MM.1S (cell line): ENCODE data around the gene JAG2.

Source experiments
- DNase-seq: peaks from one replicate; pipeline ENCODE4 v3.0.0-alpha.2; 2015
- H2AFZ ChIP-seq: fragments of 300-600 bp; sonication (generic); 2 replicates; pipeline ENCODE4 v1.6.0; 2016; ENCODE audit warnings: antibody characterized with exemption, low read length
- H3F3A ChIP-seq: fragments of 300-600 bp; sonication (generic); 2 replicates; pipeline ENCODE4 v1.6.1; 2016; ENCODE audit warnings: mild to moderate bottlenecking, antibody characterized with exemption, low read length, moderate library complexity, mixed read lengths; ENCODE audit not compliant: insufficient read depth
- H3K27ac ChIP-seq: fragments of 300-600 bp; sonication (generic); 2 replicates; pipeline ENCODE4 v1.5.1; 2016; ENCODE audit warnings: mild to moderate bottlenecking, low read length
- H3K27me3 ChIP-seq: fragments of 300-600 bp; sonication (generic); replicated peaks from 2 replicates; pipeline ENCODE4 v1.6.0; 2016; ENCODE audit warnings: low read length; ENCODE audit not compliant: insufficient read depth
- H3K36me3 ChIP-seq: fragments of 300-600 bp; sonication (generic); replicated peaks from 2 replicates; pipeline ENCODE4 v1.6.1; 2016; ENCODE audit warnings: mild to moderate bottlenecking, low read length, mixed read lengths; ENCODE audit not compliant: insufficient read depth
- H3K4me1 ChIP-seq: fragments of 300-600 bp; sonication (generic); 2 replicates; pipeline ENCODE4 v1.6.1; 2016; ENCODE audit warnings: low read length, mixed read lengths
- H3K4me2 ChIP-seq: fragments of 300-600 bp; sonication (generic); 2 replicates; pipeline ENCODE4 v1.6.0; 2016; ENCODE audit warnings: low read depth, low read length
- H3K4me3 ChIP-seq: fragments of 300-600 bp; sonication (generic); 2 replicates; pipeline ENCODE4 v1.5.1; 2016; ENCODE audit warnings: low read length, mixed read lengths
- H3K79me2 ChIP-seq: fragments of 300-600 bp; sonication (generic); 2 replicates; pipeline ENCODE4 v1.6.1; 2016; ENCODE audit warnings: mixed run types, low read length, mixed read lengths
- H3K9ac ChIP-seq: fragments of 300-600 bp; sonication (generic); 2 replicates; pipeline ENCODE4 v1.6.1; 2016; ENCODE audit warnings: low read length, mixed read lengths
- H3K9me2 ChIP-seq: fragments of 300-600 bp; sonication (generic); replicated peaks from 2 replicates; pipeline ENCODE4 v1.6.1; 2016; ENCODE audit warnings: mild to moderate bottlenecking, low read length, mixed read lengths; ENCODE audit not compliant: insufficient read depth
- H3K9me3 ChIP-seq: fragments of 300-600 bp; sonication (generic); replicated peaks from 2 replicates; pipeline ENCODE4 v1.6.1; 2016; ENCODE audit warnings: mild to moderate bottlenecking, low read length, mixed read lengths; ENCODE audit not compliant: insufficient read depth
- H4K20me1 ChIP-seq: fragments of 300-600 bp; sonication (generic); 2 replicates; pipeline ENCODE4 v1.6.1; 2016; ENCODE audit warnings: mild to moderate bottlenecking, low read length, moderate library complexity, mixed read lengths; ENCODE audit not compliant: insufficient read depth
- CTCF ChIP-seq: fragments of 300-600 bp; sonication (generic); IDR thresholded peaks from 2 replicates; pipeline ENCODE4 v1.5.1; 2016; ENCODE audit warnings: antibody characterized with exemption, low read length, mixed read lengths
- EZH2 ChIP-seq: fragments of 300-600 bp; sonication (generic); optimal IDR thresholded peaks from 2 replicates; pipeline ENCODE3; 2017; ENCODE audit warnings: low read depth, mild to moderate bottlenecking, antibody characterized with exemption, low read length, mixed read lengths
- EZH2phosphoT487 ChIP-seq: fragments of 300-600 bp; sonication (generic); IDR thresholded peaks from 2 replicates; pipeline ENCODE4 v1.6.1; 2018; ENCODE audit warnings: antibody characterized with exemption, low read length

The JAG2 gene

GRCh38 chr14:105178069-105178867 lies 9.7 kb upstream of the JAG2 start:
- no peak overlapping the region for H3K4me3 ChIP-seq
- H4K20me1 ChIP-seq, result no peaks in the 10 kb centered on the region
- DNase-seq, result no peak
- H3K9ac ChIP-seq, result no peak overlapping the region
- H3K9me3 ChIP-seq, result no peaks in the 10 kb centered on the region
- no peak overlapping the region for H3K27ac ChIP-seq
- no peak overlapping the region for H2AFZ ChIP-seq
- no peak overlapping the region for H3K4me2 ChIP-seq
- H3K4me1 ChIP-seq, result no peaks in the 10 kb centered on the region
- no peaks in the 10 kb centered on the region for H3F3A ChIP-seq
- H3K27me3 ChIP-seq, result no peaks in the 10 kb centered on the region
- no peaks in the 10 kb centered on the region for H3K9me2 ChIP-seq
- H3K36me3 ChIP-seq, result no peaks in the 10 kb centered on the region
- TF ChIP-seq CTCF, result no peak
- no peak for TF ChIP-seq EZH2phosphoT487
- no peak for TF ChIP-seq EZH2
- H3K79me2 ChIP-seq, result no peaks in the 10 kb centered on the region

DNA sequence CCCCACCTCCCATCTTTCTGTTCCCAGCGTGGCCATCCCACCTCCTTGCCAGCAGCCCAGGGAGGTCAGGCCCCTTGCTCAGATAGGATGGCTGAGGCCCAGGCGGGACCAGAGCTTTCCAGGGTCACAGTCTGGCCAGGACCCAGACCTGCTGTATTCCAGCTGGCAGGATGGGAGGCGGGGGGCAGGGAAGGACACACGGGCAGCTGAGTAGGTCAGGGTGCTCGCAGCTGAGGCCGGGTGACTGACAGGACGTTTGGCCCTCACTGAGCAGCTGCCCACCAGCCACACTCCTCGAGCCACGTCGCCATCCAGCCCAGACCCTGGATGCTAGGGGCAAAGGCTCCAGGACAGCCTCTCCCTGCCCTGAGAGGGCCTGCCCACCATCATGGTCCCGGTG lies 8.5 kb upstream of the JAG2 start:
- Histone ChIP-seq H4K20me1 (no peaks in the 10 kb centered on the region), H3K9me2 (no peaks in the 10 kb centered on the region)

GRCh38 chr14:105176513-105176912 lies 7.9 kb upstream of the JAG2 start:
- Histone ChIP-seq H3K4me1 (no peaks in the 10 kb centered on the region), H3K4me3 (no peak overlapping the region), H3K9me2 (no peaks in the 10 kb centered on the region), H2AFZ (no peak overlapping the region), H3K9ac (no peak overlapping the region), H4K20me1 (no peaks in the 10 kb centered on the region), H3K27me3 (no peaks in the 10 kb centered on the region), H3F3A (no peaks in the 10 kb centered on the region), H3K27ac (no peak overlapping the region), H3K9me3 (no peaks in the 10 kb centered on the region), H3K36me3 (no peaks in the 10 kb centered on the region), H3K4me2 (no peak overlapping the region), H3K79me2 (no peaks in the 10 kb centered on the region)
- no peak for DNase-seq
- TF ChIP-seq CTCF (no peak), EZH2 (no peak), EZH2phosphoT487 (no peak)

More for the DNA sequence above, 8.5 kb upstream of the JAG2 start:
- H3K79me2 ChIP-seq, result no peaks in the 10 kb centered on the region
- no peak for DNase-seq
- no peak overlapping the region for H3K4me2 ChIP-seq
- H3K36me3 ChIP-seq, result no peaks in the 10 kb centered on the region
- no peaks in the 10 kb centered on the region for H3K27me3 ChIP-seq
- H3K4me3 ChIP-seq, result no peak overlapping the region
- no peak overlapping the region for H3K9ac ChIP-seq
- no peak for TF ChIP-seq EZH2
- TF ChIP-seq EZH2phosphoT487, result no peak
- TF ChIP-seq CTCF, result no peak
- H3F3A ChIP-seq, result no peaks in the 10 kb centered on the region
- H3K27ac ChIP-seq, result no peak overlapping the region
- no peaks in the 10 kb centered on the region for H3K9me3 ChIP-seq
- H3K4me1 ChIP-seq, result no peaks in the 10 kb centered on the region
- H2AFZ ChIP-seq, result no peak overlapping the region
